H9 (cell line): ENCODE results near the gene TULP3. TPM values are rescaled to one million over a fixed set of nuclear protein-coding genes. Genes with fewer than 3 reads are reported as not detected.

ENCODE experiments used
- DNase-seq: peaks from one replicate; pipeline ENCODE4 v3.0.0-alpha.2; 2017
- H2AFZ ChIP-seq: one replicate; pipeline ENCODE4 v1.6.1; 2013; ENCODE audit warnings: mild to moderate bottlenecking, low read length, control low read depth, moderate library complexity
- H2AK5ac ChIP-seq: 2 replicates; pipeline ENCODE4 v1.6.1; 2013; ENCODE audit warnings: low read length, control low read depth, mixed read lengths; ENCODE audit not compliant: insufficient read length
- H2BK120ac ChIP-seq: one replicate; pipeline ENCODE4 v1.6.1; 2013; ENCODE audit warnings: low read depth, mild to moderate bottlenecking, low read length, control low read depth, inconsistent platforms; ENCODE audit not compliant: poor library complexity, severe bottlenecking
- H2BK12ac ChIP-seq: 2 replicates; pipeline ENCODE4 v1.6.1; 2013; ENCODE audit warnings: low read length, control low read depth, mixed read lengths, low read depth; ENCODE audit not compliant: insufficient read length
- H2BK15ac ChIP-seq: 2 replicates; pipeline ENCODE4 v1.6.1; 2013; ENCODE audit warnings: low read depth, low read length, control low read depth
- H2BK20ac ChIP-seq: one replicate; pipeline ENCODE4 v1.6.1; 2013; ENCODE audit warnings: low read depth, mild to moderate bottlenecking, low read length, control low read depth, inconsistent platforms; ENCODE audit not compliant: poor library complexity, severe bottlenecking
- H2BK5ac ChIP-seq: 2 replicates; pipeline ENCODE4 v1.6.1; 2013; ENCODE audit warnings: low read length, control low read depth, mixed read lengths; ENCODE audit not compliant: insufficient read length
- H3K14ac ChIP-seq: 2 replicates; pipeline ENCODE4 v1.6.1; 2013; ENCODE audit warnings: low read length, control low read depth; ENCODE audit not compliant: insufficient read depth
- H3K18ac ChIP-seq: 2 replicates; pipeline ENCODE4 v1.6.1; 2013; ENCODE audit warnings: low read depth, mild to moderate bottlenecking, mixed read lengths, low read length, control low read depth; ENCODE audit not compliant: insufficient read length
- H3K23ac ChIP-seq: 2 replicates; pipeline ENCODE4 v1.6.1; 2013; ENCODE audit warnings: low read length, control low read depth, mixed read lengths, low read depth; ENCODE audit not compliant: insufficient read length
- H3K23me2 ChIP-seq: 2 replicates; pipeline ENCODE4 v1.6.1; 2013; ENCODE audit warnings: low read depth, mild to moderate bottlenecking, mixed read lengths, low read length, control low read depth; ENCODE audit not compliant: insufficient read length, poor library complexity, severe bottlenecking
- H3K27ac ChIP-seq: 2 replicates; pipeline ENCODE4 v1.5.1; 2013; ENCODE audit warnings: low read length, control low read depth, mixed read lengths, low read depth; ENCODE audit not compliant: insufficient read length
- H3K27me3 ChIP-seq: 2 replicates; pipeline ENCODE4 v1.6.1; 2013; ENCODE audit warnings: low read length, control low read depth, inconsistent platforms; ENCODE audit not compliant: insufficient read depth
- H3K4ac ChIP-seq: 2 replicates; pipeline ENCODE4 v1.6.1; 2013; ENCODE audit warnings: low read depth, mild to moderate bottlenecking, control low read depth, inconsistent platforms, low read length, moderate library complexity
- H3K4me1 ChIP-seq: 2 replicates; pipeline ENCODE4 v1.6.1; 2013; ENCODE audit warnings: low read length, control low read depth, inconsistent platforms; ENCODE audit not compliant: insufficient read depth
- H3K4me2 ChIP-seq: 2 replicates; pipeline ENCODE4 v1.6.1; 2013; ENCODE audit warnings: low read length, control low read depth, mixed read lengths; ENCODE audit not compliant: insufficient read length, insufficient read depth
- H3K56ac ChIP-seq: 2 replicates; pipeline ENCODE4 v1.6.1; 2013; ENCODE audit warnings: low read depth, mild to moderate bottlenecking, mixed read lengths, low read length, control low read depth; ENCODE audit not compliant: insufficient read length
- H3K79me1 ChIP-seq: 2 replicates; pipeline ENCODE4 v1.6.1; 2013; ENCODE audit warnings: low read depth, mild to moderate bottlenecking, moderate library complexity, low read length, control low read depth, inconsistent platforms; ENCODE audit not compliant: insufficient read depth, poor library complexity, severe bottlenecking
- H3K79me2 ChIP-seq: 2 replicates; pipeline ENCODE4 v1.6.1; 2013; ENCODE audit warnings: low read length, control low read depth, inconsistent platforms; ENCODE audit not compliant: insufficient read depth
- H3K9ac ChIP-seq: 2 replicates; pipeline ENCODE4 v1.6.1; 2013; ENCODE audit warnings: low read length, control low read depth, mixed read lengths; ENCODE audit not compliant: insufficient read length; ENCODE audit errors: extremely low read depth
- H3K9me3 ChIP-seq: one replicate; pipeline ENCODE4 v1.6.1; 2013; ENCODE audit warnings: low read depth, low read length, inconsistent platforms; ENCODE audit not compliant: control insufficient read depth
- H3T11ph ChIP-seq: one replicate; pipeline ENCODE4 v1.6.1; 2013; ENCODE audit warnings: mild to moderate bottlenecking, low read length, control low read depth, inconsistent platforms
- H4K20me1 ChIP-seq: one replicate; pipeline ENCODE4 v1.6.1; 2013; ENCODE audit not compliant: control insufficient read depth, insufficient read length, insufficient read depth
- H4K5ac ChIP-seq: 2 replicates; pipeline ENCODE4 v1.6.1; 2013; ENCODE audit warnings: low read depth, mild to moderate bottlenecking, mixed read lengths, low read length, control low read depth; ENCODE audit not compliant: insufficient read length
- H4K8ac ChIP-seq: replicated peaks from 2 replicates; pipeline ENCODE4 v1.6.1; 2013; ENCODE audit warnings: low read length, control low read depth, mixed read lengths, low read depth; ENCODE audit not compliant: insufficient read length
- H4K91ac ChIP-seq: 2 replicates; pipeline ENCODE4 v1.6.1; 2013; ENCODE audit warnings: low read depth, mild to moderate bottlenecking, moderate library complexity, mixed read lengths, low read length, control low read depth; ENCODE audit not compliant: insufficient read length
- H3K27ac Mint-ChIP-seq, 3 experiments: 2 replicates in 2 of 3; 3 replicates in 1 of 3; pipeline ENCODE4 v1.8.0; 2020 to 2021; ENCODE audit warnings: mixed read lengths in 3 of 3, mild to moderate bottlenecking in 1 of 3, moderate library complexity in 1 of 3
- H3K27me3 Mint-ChIP-seq: 2 replicates; pipeline ENCODE4 v1.8.0; 2021; ENCODE audit warnings: low read depth, mild to moderate bottlenecking, moderate library complexity, mixed read lengths
- H3K36me3 Mint-ChIP-seq, 3 experiments: 2 replicates in 2 of 3; 3 replicates in 1 of 3; pipeline ENCODE4 v1.8.0; 2020 to 2021; ENCODE audit warnings: low read depth in 3 of 3, mixed read lengths in 3 of 3; ENCODE audit not compliant: insufficient read depth in 1 of 3
- H3K4me1 Mint-ChIP-seq, 2 experiments: 2 replicates each; pipeline ENCODE4 v1.8.0; 2020; ENCODE audit warnings: mixed read lengths in 2 of 2
- H3K4me3 Mint-ChIP-seq, 2 experiments: 2 replicates in 1 of 2; 3 replicates in 1 of 2; pipeline ENCODE4 v1.8.0; 2020 to 2021; ENCODE audit warnings: mild to moderate bottlenecking in 2 of 2, mixed read lengths in 2 of 2, moderate library complexity in 1 of 2
- H3K9me3 Mint-ChIP-seq, 2 experiments: 2 replicates in 1 of 2; 3 replicates in 1 of 2; pipeline ENCODE4 v1.8.0; 2020; ENCODE audit warnings: mild to moderate bottlenecking in 2 of 2, mixed read lengths in 2 of 2, moderate library complexity in 1 of 2
- WGBS: extraction: QIAGEN DNeasy Blood & Tissue Kit; methylation state at CpG from one replicate; pipeline ENCODE4 v1.1.7; 2013; ENCODE audit warnings: missing lambda C conversion rate, low lambda C conversion rate, mixed read lengths; ENCODE audit not compliant: insufficient read length; ENCODE audit errors: extremely low coverage; 5-methylcytosine and 5-hydroxymethylcytosine counted together
- total RNA-seq: library from RNA; stranded (reverse); gene quantifications from 2 replicates; pipeline ENCODE4 v1.2.1, GENCODE V29; 2021
- TF ChIP-seq, protein P1 (sequence below): fragments of 200-600 bp; sonication (generic); conservative IDR thresholded peaks from 3 replicates; pipeline ENCODE4 v1.8.0; 2021; ENCODE audit warnings: antibody characterized with exemption, mild to moderate bottlenecking

The TULP3 gene
- total RNA-seq, 1 experiment from 2014 or later: 22.3 TPM

- peak; percentile 86 for DNase-seq
These were observed 33.7 kb upstream of the TULP3 start, which contains the start of gene TEX52 for GRCh38 chr12:2857021-2857431. Gene TEX52, minus strand, starts transcription at chr12:2857039. Its CDS starts 13 bp downstream, at chr12:2857026.

More at GRCh38 chr12:2857021-2857431, 33.7 kb upstream of the TULP3 start, which contains the start of gene TEX52:
- Histone ChIP-seq H2BK5ac (no peak within 1 kb of the TSS), H3K18ac (peak within 1 kb of the TSS; percentile 67), H2BK20ac (no peak within 1 kb of the TSS), H3K9me3 (no peaks in the 10 kb centered on the region), H3K79me2 (no peaks in the 10 kb centered on the region), H3K14ac (peak within 1 kb of the TSS; percentile 23; the same call in 1 of the 2 replicates), H4K5ac (no peak within 1 kb of the TSS), H3K23me2 (no peaks in the 10 kb centered on the region), H2BK15ac (no peak within 1 kb of the TSS), H3K56ac (no peak within 1 kb of the TSS), H3K4me2 (no peak within 1 kb of the TSS), H3K23ac (no peak within 1 kb of the TSS), H3K4ac (no peak within 1 kb of the TSS; the same call in 1 of the 2 replicates), H4K20me1 (no peaks in the 10 kb centered on the region), H3K79me1 (no peaks in the 10 kb centered on the region), H3K27ac (no peak within 1 kb of the TSS), H3T11ph (no peak within 1 kb of the TSS), H3K9ac (no peak within 1 kb of the TSS), H2AFZ (no peak within 1 kb of the TSS), H4K91ac (no peak within 1 kb of the TSS), H2BK12ac (no peak within 1 kb of the TSS), H4K8ac (no peak within 1 kb of the TSS), H3K27me3 (no peaks in the 10 kb centered on the region), H2BK120ac (no peak within 1 kb of the TSS), H3K4me1 (no peaks in the 10 kb centered on the region), H2AK5ac (no peak within 1 kb of the TSS)
- Mint-ChIP-seq H3K27ac (peak within 1 kb of the TSS; percentile 52 to 92 (median 62); a peak in 5 of 7 replicates), H3K4me3 (no peak within 1 kb of the TSS; a peak in 1 of 5 replicates), H3K27me3 (peaks cover 4% of the 10 kb centered on the region), H3K9me3 (no peaks in the 10 kb centered on the region), H3K36me3 (peaks cover 27 to 33% (median 33%) of the 10 kb centered on the region in 3 experiments), H3K4me1 (peaks cover 14 to 42% of the 10 kb centered on the region in 2 experiments)
- no CpG with 5 or more reads among the region's 3 CpGs for WGBS
- TF ChIP-seq, protein P1, sequence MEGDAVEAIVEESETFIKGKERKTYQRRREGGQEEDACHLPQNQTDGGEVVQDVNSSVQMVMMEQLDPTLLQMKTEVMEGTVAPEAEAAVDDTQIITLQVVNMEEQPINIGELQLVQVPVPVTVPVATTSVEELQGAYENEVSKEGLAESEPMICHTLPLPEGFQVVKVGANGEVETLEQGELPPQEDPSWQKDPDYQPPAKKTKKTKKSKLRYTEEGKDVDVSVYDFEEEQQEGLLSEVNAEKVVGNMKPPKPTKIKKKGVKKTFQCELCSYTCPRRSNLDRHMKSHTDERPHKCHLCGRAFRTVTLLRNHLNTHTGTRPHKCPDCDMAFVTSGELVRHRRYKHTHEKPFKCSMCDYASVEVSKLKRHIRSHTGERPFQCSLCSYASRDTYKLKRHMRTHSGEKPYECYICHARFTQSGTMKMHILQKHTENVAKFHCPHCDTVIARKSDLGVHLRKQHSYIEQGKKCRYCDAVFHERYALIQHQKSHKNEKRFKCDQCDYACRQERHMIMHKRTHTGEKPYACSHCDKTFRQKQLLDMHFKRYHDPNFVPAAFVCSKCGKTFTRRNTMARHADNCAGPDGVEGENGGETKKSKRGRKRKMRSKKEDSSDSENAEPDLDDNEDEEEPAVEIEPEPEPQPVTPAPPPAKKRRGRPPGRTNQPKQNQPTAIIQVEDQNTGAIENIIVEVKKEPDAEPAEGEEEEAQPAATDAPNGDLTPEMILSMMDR: no peak
